ENCODE measurements around the gene SHMT2.
A peak's percentile ranks its signal among the peaks of the same experiment; 100 is the strongest.
"Not testable (repeated sequence)": the region's sequence is repeated elsewhere in the genome, so short reads cannot be mapped to it uniquely, and the experiment has no call there.

The SHMT2 gene

GRCh38 chr12:57270966-57271470 lies 41.5 kb downstream of the SHMT2 start:
- DNase-seq (ENCODE audit: low read depth) = peak; percentile 18
- no peak overlapping the region for H3K4me3 ChIP-seq (ENCODE audit: low read depth, low read length)
- TF ChIP-seq MYC (IDR thresholded peaks at IDR 0.05; ENCODE audit: low read depth, low read length) (no peak), CTCF (IDR thresholded peaks at IDR 0.05; ENCODE audit: low read depth, low read length) (peak; percentile 13)

DNA sequence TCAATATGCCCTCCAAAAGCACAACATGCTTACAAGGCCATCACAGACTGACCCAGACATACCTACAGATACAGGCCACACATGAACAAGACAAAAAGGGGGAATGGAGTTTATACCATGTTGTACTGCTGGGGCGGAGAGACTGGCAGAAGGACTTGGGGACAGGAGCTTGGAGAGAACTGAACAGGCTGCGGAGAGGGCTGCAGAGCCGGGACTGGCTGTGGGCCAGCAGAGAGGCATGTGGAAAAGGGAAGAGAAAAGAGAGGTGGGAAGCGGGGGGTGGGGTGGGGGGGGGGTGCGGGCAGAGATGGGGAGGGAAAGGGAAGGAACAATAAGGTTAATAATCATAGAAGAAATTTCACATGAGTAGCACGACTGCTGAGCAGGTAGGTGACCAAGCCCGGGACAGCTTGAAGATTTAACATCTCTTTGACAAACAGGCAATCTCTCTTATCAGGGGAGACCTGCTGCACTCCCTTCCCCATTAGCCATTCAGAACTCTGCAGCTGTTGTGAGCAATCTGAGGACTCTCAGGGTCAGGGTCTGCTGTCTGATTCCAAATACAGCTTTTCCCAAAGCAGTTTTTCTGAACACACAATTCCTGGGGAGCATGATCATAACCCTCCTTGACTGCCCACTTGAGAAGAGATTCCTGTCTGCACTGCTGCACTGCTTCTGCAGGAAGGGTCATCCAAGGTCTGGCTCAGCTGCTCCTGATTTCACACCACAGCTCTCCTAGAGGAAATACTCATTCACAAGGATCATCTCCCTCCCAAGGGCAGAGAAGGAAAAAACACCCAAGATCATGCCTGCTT lies 43.0 kb downstream of the SHMT2 start:
- no peak overlapping the region for H3K4me3 ChIP-seq (ENCODE audit: low read depth, low read length)
- no peak for DNase-seq (ENCODE audit: low read depth)
- TF ChIP-seq CTCF (IDR thresholded peaks at IDR 0.05; ENCODE audit: low read depth, low read length) (no peak), MAX (IDR thresholded peaks at IDR 0.05; ENCODE audit: low read depth, low read length) (no peak), POLR2A (IDR thresholded peaks at IDR 0.05; ENCODE audit: extremely low read depth, insufficient read length) (no peak), MYC (IDR thresholded peaks at IDR 0.05; ENCODE audit: low read depth, low read length) (no peak)

DNA sequence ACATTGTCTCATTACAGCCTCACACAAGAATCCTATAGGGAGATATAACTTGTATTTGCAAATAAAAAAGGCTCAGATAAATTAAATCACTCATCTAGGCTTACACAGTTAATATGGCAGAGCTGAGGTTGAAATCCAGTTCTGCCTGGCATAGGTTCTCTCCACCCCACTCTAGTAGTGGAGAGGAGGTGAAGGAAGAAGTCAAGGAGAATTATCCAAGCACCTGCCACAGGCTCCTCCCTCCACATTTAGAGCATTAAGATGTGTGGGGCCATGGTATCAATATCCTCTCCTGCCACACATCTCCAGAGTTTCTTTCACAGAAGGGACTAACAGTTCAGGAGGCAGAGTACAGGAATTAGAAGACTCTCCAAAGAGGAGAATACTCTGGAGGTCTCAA lies 44.0 kb downstream of the SHMT2 start:
- no peak for TF ChIP-seq MAX (IDR thresholded peaks at IDR 0.05; ENCODE audit: low read depth, low read length)
- no peak for TF ChIP-seq POLR2A (IDR thresholded peaks at IDR 0.05; ENCODE audit: extremely low read depth, insufficient read length)
- no peak for TF ChIP-seq MYC (IDR thresholded peaks at IDR 0.05; ENCODE audit: low read depth, low read length)
- TF ChIP-seq CTCF (IDR thresholded peaks at IDR 0.05; ENCODE audit: low read depth, low read length) = no peak
- DNase-seq (ENCODE audit: low read depth) = no peak
- no peak overlapping the region for H3K4me3 ChIP-seq (ENCODE audit: low read depth, low read length)

GRCh38 chr12:57276233-57276632 lies 46.7 kb downstream of the SHMT2 start:
- H3K4me3 ChIP-seq (ENCODE audit: low read depth, low read length); DNase-seq (ENCODE audit: low read depth): not testable (repeated sequence)

GRCh38 chr12:57276935-57277563 lies 47.5 kb downstream of the SHMT2 start:
- no peak overlapping the region for H3K4me3 ChIP-seq (ENCODE audit: low read depth, low read length)
- TF ChIP-seq MYC (IDR thresholded peaks at IDR 0.05; ENCODE audit: low read depth, low read length) (no peak), CTCF (IDR thresholded peaks at IDR 0.05; ENCODE audit: low read depth, low read length) (peak; percentile 57), POLR2A (IDR thresholded peaks at IDR 0.05; ENCODE audit: extremely low read depth, insufficient read length) (no peak), MAX (IDR thresholded peaks at IDR 0.05; ENCODE audit: low read depth, low read length) (no peak)
- peak; percentile 56 for DNase-seq (ENCODE audit: low read depth)

GRCh38 chr12:57278465-57279381 lies 49.2 kb downstream of the SHMT2 start:
- TF ChIP-seq MAX (IDR thresholded peaks at IDR 0.05; ENCODE audit: low read depth, low read length) (no peak), POLR2A (IDR thresholded peaks at IDR 0.05; ENCODE audit: extremely low read depth, insufficient read length) (no peak), MYC (IDR thresholded peaks at IDR 0.05; ENCODE audit: low read depth, low read length) (no peak), CTCF (IDR thresholded peaks at IDR 0.05; ENCODE audit: low read depth, low read length) (no peak)
- H3K4me3 ChIP-seq (ENCODE audit: low read depth, low read length) = no peak overlapping the region
- DNase-seq (ENCODE audit: low read depth) = no peak

All from NB4 (cell line).